HG02840 (cell line): ENCODE measurements around the gene TAF6L.
"Not testable (repeated sequence)": the region's sequence is repeated elsewhere in the genome, so short reads cannot be mapped to it uniquely, and the experiment has no call there.

Source experiments
- ATAC-seq: cut with Tn5 transposase; IDR thresholded peaks from one replicate; pipeline ENCODE4 v1.9.1; 2021; ENCODE audit warnings: mild to moderate bottlenecking, moderate library complexity, moderate number of reproducible peaks; ENCODE audit not compliant: unreplicated experiment, low FRiP score

TAF6L gene

GRCh38 chr11:62771144-62772021 lies at the start of gene TAF6L:
Gene TAF6L, plus strand, starts transcription at chr11:62771396. Its CDS starts 4,388 bp downstream, at chr11:62775784.
- ATAC-seq, result peak; percentile 84

GRCh38 chr11:62721994-62722393 lies 49.2 kb upstream of the TAF6L start:
- no peak for ATAC-seq

GRCh38 chr11:62724171-62724570 lies 47.0 kb upstream of the TAF6L start:
- no peak for ATAC-seq

GRCh38 chr11:62725646-62726045 lies 45.5 kb upstream of the TAF6L start:
- ATAC-seq, result no peak

GRCh38 chr11:62726156-62726914 lies 44.9 kb upstream of the TAF6L start:
- no peak for ATAC-seq

GRCh38 chr11:62726915-62727164 lies 44.4 kb upstream of the TAF6L start:
- ATAC-seq, result peak; percentile 7

GRCh38 chr11:62727165-62727871 lies 43.9 kb upstream of the TAF6L start, which contains the start of gene HNRNPUL2:
Gene HNRNPUL2, minus strand, starts transcription at chr11:62727457. Its CDS starts 301 bp downstream, at chr11:62727156.
- peak; percentile 64 for ATAC-seq

- peak; percentile 57 for ATAC-seq
Observed at GRCh38 chr11:62727872-62728170, 43.4 kb upstream of the TAF6L start.

- ATAC-seq, result peak; percentile 15
Observed at GRCh38 chr11:62728171-62728988, 42.8 kb upstream of the TAF6L start, which contains the start of gene TTC9C. Gene TTC9C, plus strand, starts transcription at chr11:62728486. Its CDS starts 363 bp downstream, at chr11:62728849.

- ATAC-seq, result not testable (repeated sequence)
Observed at GRCh38 chr11:62730076-62730475, 41.1 kb upstream of the TAF6L start.

GRCh38 chr11:62732830-62733229 lies 38.4 kb upstream of the TAF6L start:
- ATAC-seq, result no peak

GRCh38 chr11:62737196-62737595 lies 34.0 kb upstream of the TAF6L start:
- ATAC-seq, result no peak

- ATAC-seq, result no peak
Observed at GRCh38 chr11:62747475-62748160, 23.6 kb upstream of the TAF6L start.

GRCh38 chr11:62749931-62750330 lies 21.3 kb upstream of the TAF6L start:
- not testable (repeated sequence) for ATAC-seq

GRCh38 chr11:62752177-62752785 lies 18.9 kb upstream of the TAF6L start:
- no peak for ATAC-seq

- no peak for ATAC-seq
Observed at GRCh38 chr11:62752994-62753735, 18.0 kb upstream of the TAF6L start.

- ATAC-seq, result peak; percentile 95
Observed at GRCh38 chr11:62753736-62754603, 17.2 kb upstream of the TAF6L start, which contains the start of gene ZBTB3. Gene ZBTB3, minus strand, starts transcription at chr11:62754160. Its CDS starts 496 bp downstream, at chr11:62753664.
